H9 (cell line): ENCODE results near the gene ISCU. TPM values are rescaled to one million over a fixed set of nuclear protein-coding genes. Genes with fewer than 3 reads are reported as not detected.

Experiments used
- DNase-seq: peaks from one replicate; pipeline ENCODE4 v3.0.0-alpha.2; 2017
- H2AFZ ChIP-seq: one replicate; pipeline ENCODE4 v1.6.1; 2013; ENCODE audit warnings: mild to moderate bottlenecking, low read length, control low read depth, moderate library complexity
- H2AK5ac ChIP-seq: 2 replicates; pipeline ENCODE4 v1.6.1; 2013; ENCODE audit warnings: low read length, control low read depth, mixed read lengths; ENCODE audit not compliant: insufficient read length
- H2BK120ac ChIP-seq: one replicate; pipeline ENCODE4 v1.6.1; 2013; ENCODE audit warnings: low read depth, mild to moderate bottlenecking, low read length, control low read depth, inconsistent platforms; ENCODE audit not compliant: poor library complexity, severe bottlenecking
- H2BK12ac ChIP-seq: 2 replicates; pipeline ENCODE4 v1.6.1; 2013; ENCODE audit warnings: low read length, control low read depth, mixed read lengths, low read depth; ENCODE audit not compliant: insufficient read length
- H2BK15ac ChIP-seq: 2 replicates; pipeline ENCODE4 v1.6.1; 2013; ENCODE audit warnings: low read depth, low read length, control low read depth
- H2BK20ac ChIP-seq: one replicate; pipeline ENCODE4 v1.6.1; 2013; ENCODE audit warnings: low read depth, mild to moderate bottlenecking, low read length, control low read depth, inconsistent platforms; ENCODE audit not compliant: poor library complexity, severe bottlenecking
- H2BK5ac ChIP-seq: 2 replicates; pipeline ENCODE4 v1.6.1; 2013; ENCODE audit warnings: low read length, control low read depth, mixed read lengths; ENCODE audit not compliant: insufficient read length
- H3K14ac ChIP-seq: 2 replicates; pipeline ENCODE4 v1.6.1; 2013; ENCODE audit warnings: low read length, control low read depth; ENCODE audit not compliant: insufficient read depth
- H3K18ac ChIP-seq: 2 replicates; pipeline ENCODE4 v1.6.1; 2013; ENCODE audit warnings: low read depth, mild to moderate bottlenecking, mixed read lengths, low read length, control low read depth; ENCODE audit not compliant: insufficient read length
- H3K23ac ChIP-seq: 2 replicates; pipeline ENCODE4 v1.6.1; 2013; ENCODE audit warnings: low read length, control low read depth, mixed read lengths, low read depth; ENCODE audit not compliant: insufficient read length
- H3K23me2 ChIP-seq: 2 replicates; pipeline ENCODE4 v1.6.1; 2013; ENCODE audit warnings: low read depth, mild to moderate bottlenecking, mixed read lengths, low read length, control low read depth; ENCODE audit not compliant: insufficient read length, poor library complexity, severe bottlenecking
- H3K27ac ChIP-seq: 2 replicates; pipeline ENCODE4 v1.5.1; 2013; ENCODE audit warnings: low read length, control low read depth, mixed read lengths, low read depth; ENCODE audit not compliant: insufficient read length
- H3K27me3 ChIP-seq: 2 replicates; pipeline ENCODE4 v1.6.1; 2013; ENCODE audit warnings: low read length, control low read depth, inconsistent platforms; ENCODE audit not compliant: insufficient read depth
- H3K4ac ChIP-seq: 2 replicates; pipeline ENCODE4 v1.6.1; 2013; ENCODE audit warnings: low read depth, mild to moderate bottlenecking, control low read depth, inconsistent platforms, low read length, moderate library complexity
- H3K4me1 ChIP-seq: 2 replicates; pipeline ENCODE4 v1.6.1; 2013; ENCODE audit warnings: low read length, control low read depth, inconsistent platforms; ENCODE audit not compliant: insufficient read depth
- H3K4me2 ChIP-seq: 2 replicates; pipeline ENCODE4 v1.6.1; 2013; ENCODE audit warnings: low read length, control low read depth, mixed read lengths; ENCODE audit not compliant: insufficient read length, insufficient read depth
- H3K56ac ChIP-seq: 2 replicates; pipeline ENCODE4 v1.6.1; 2013; ENCODE audit warnings: low read depth, mild to moderate bottlenecking, mixed read lengths, low read length, control low read depth; ENCODE audit not compliant: insufficient read length
- H3K79me1 ChIP-seq: 2 replicates; pipeline ENCODE4 v1.6.1; 2013; ENCODE audit warnings: low read depth, mild to moderate bottlenecking, moderate library complexity, low read length, control low read depth, inconsistent platforms; ENCODE audit not compliant: insufficient read depth, poor library complexity, severe bottlenecking
- H3K79me2 ChIP-seq: 2 replicates; pipeline ENCODE4 v1.6.1; 2013; ENCODE audit warnings: low read length, control low read depth, inconsistent platforms; ENCODE audit not compliant: insufficient read depth
- H3K9ac ChIP-seq: 2 replicates; pipeline ENCODE4 v1.6.1; 2013; ENCODE audit warnings: low read length, control low read depth, mixed read lengths; ENCODE audit not compliant: insufficient read length; ENCODE audit errors: extremely low read depth
- H3K9me3 ChIP-seq: one replicate; pipeline ENCODE4 v1.6.1; 2013; ENCODE audit warnings: low read depth, low read length, inconsistent platforms; ENCODE audit not compliant: control insufficient read depth
- H3T11ph ChIP-seq: one replicate; pipeline ENCODE4 v1.6.1; 2013; ENCODE audit warnings: mild to moderate bottlenecking, low read length, control low read depth, inconsistent platforms
- H4K20me1 ChIP-seq: one replicate; pipeline ENCODE4 v1.6.1; 2013; ENCODE audit not compliant: control insufficient read depth, insufficient read length, insufficient read depth
- H4K5ac ChIP-seq: 2 replicates; pipeline ENCODE4 v1.6.1; 2013; ENCODE audit warnings: low read depth, mild to moderate bottlenecking, mixed read lengths, low read length, control low read depth; ENCODE audit not compliant: insufficient read length
- H4K8ac ChIP-seq: replicated peaks from 2 replicates; pipeline ENCODE4 v1.6.1; 2013; ENCODE audit warnings: low read length, control low read depth, mixed read lengths, low read depth; ENCODE audit not compliant: insufficient read length
- H4K91ac ChIP-seq: 2 replicates; pipeline ENCODE4 v1.6.1; 2013; ENCODE audit warnings: low read depth, mild to moderate bottlenecking, moderate library complexity, mixed read lengths, low read length, control low read depth; ENCODE audit not compliant: insufficient read length
- H3K27ac Mint-ChIP-seq, 3 experiments: 2 replicates in 2 of 3; 3 replicates in 1 of 3; pipeline ENCODE4 v1.8.0; 2020 to 2021; ENCODE audit warnings: mixed read lengths in 3 of 3, mild to moderate bottlenecking in 1 of 3, moderate library complexity in 1 of 3
- H3K27me3 Mint-ChIP-seq: 2 replicates; pipeline ENCODE4 v1.8.0; 2021; ENCODE audit warnings: low read depth, mild to moderate bottlenecking, moderate library complexity, mixed read lengths
- H3K36me3 Mint-ChIP-seq, 3 experiments: 2 replicates in 2 of 3; 3 replicates in 1 of 3; pipeline ENCODE4 v1.8.0; 2020 to 2021; ENCODE audit warnings: low read depth in 3 of 3, mixed read lengths in 3 of 3; ENCODE audit not compliant: insufficient read depth in 1 of 3
- H3K4me1 Mint-ChIP-seq, 2 experiments: 2 replicates each; pipeline ENCODE4 v1.8.0; 2020; ENCODE audit warnings: mixed read lengths in 2 of 2
- H3K4me3 Mint-ChIP-seq, 2 experiments: 2 replicates in 1 of 2; 3 replicates in 1 of 2; pipeline ENCODE4 v1.8.0; 2020 to 2021; ENCODE audit warnings: mild to moderate bottlenecking in 2 of 2, mixed read lengths in 2 of 2, moderate library complexity in 1 of 2
- H3K9me3 Mint-ChIP-seq, 2 experiments: 2 replicates in 1 of 2; 3 replicates in 1 of 2; pipeline ENCODE4 v1.8.0; 2020; ENCODE audit warnings: mild to moderate bottlenecking in 2 of 2, mixed read lengths in 2 of 2, moderate library complexity in 1 of 2
- CTCF ChIP-seq: fragments of 200-600 bp; sonication (generic); conservative IDR thresholded peaks from 3 replicates; pipeline ENCODE4 v1.8.0; 2021; ENCODE audit warnings: antibody characterized with exemption, mild to moderate bottlenecking
- WGBS: extraction: QIAGEN DNeasy Blood & Tissue Kit; methylation state at CpG from one replicate; pipeline ENCODE4 v1.1.7; 2013; ENCODE audit warnings: missing lambda C conversion rate, low lambda C conversion rate, mixed read lengths; ENCODE audit not compliant: insufficient read length; ENCODE audit errors: extremely low coverage; 5-methylcytosine and 5-hydroxymethylcytosine counted together
- total RNA-seq: library from RNA; stranded (reverse); gene quantifications from 2 replicates; pipeline ENCODE4 v1.2.1, GENCODE V29; 2021

The ISCU gene
- total RNA-seq, 1 experiment from 2014 or later: 64.9 TPM

- no peaks in the 10 kb centered on the region for H3K27me3 ChIP-seq
- no peaks in the 10 kb centered on the region for H3K4me1 ChIP-seq
- no CpG with 5 or more reads among the region's 25 CpGs for WGBS
- peaks cover 12 to 30% of the 10 kb centered on the region in 2 experiments for H3K4me1 Mint-ChIP-seq
- no peaks in the 10 kb centered on the region for H3K79me2 ChIP-seq
- no peak for DNase-seq
- H2BK12ac ChIP-seq: no peak overlapping the region
- no peak overlapping the region for H2AFZ ChIP-seq
- H3K9ac ChIP-seq: no peak overlapping the region
- H2BK15ac ChIP-seq: no peak overlapping the region
- H3K56ac ChIP-seq: no peak overlapping the region
- H4K20me1 ChIP-seq: no peaks in the 10 kb centered on the region
- no peak overlapping the region for H3T11ph ChIP-seq
- H2BK20ac ChIP-seq: no peak overlapping the region
- H3K27me3 Mint-ChIP-seq: no peaks in the 10 kb centered on the region
- H2BK120ac ChIP-seq: no peak overlapping the region
- H3K27ac ChIP-seq: no peak overlapping the region
- no peak overlapping the region for H3K23ac ChIP-seq
- H4K91ac ChIP-seq: no peak overlapping the region
- no peak overlapping the region for H2AK5ac ChIP-seq
- H3K9me3 Mint-ChIP-seq: no peaks in the 10 kb centered on the region
- no peaks in the 10 kb centered on the region for H3K36me3 Mint-ChIP-seq
- no peaks in the 10 kb centered on the region for H3K79me1 ChIP-seq
- H3K9me3 ChIP-seq: no peaks in the 10 kb centered on the region
- no peak overlapping the region for H4K8ac ChIP-seq
- H3K27ac Mint-ChIP-seq: no peak overlapping the region
- H3K4ac ChIP-seq: no peak overlapping the region
- H3K4me3 Mint-ChIP-seq: no peak overlapping the region
- no peaks in the 10 kb centered on the region for H3K23me2 ChIP-seq
- no peak for TF ChIP-seq CTCF
- no peak overlapping the region for H3K4me2 ChIP-seq
- no peak overlapping the region for H3K14ac ChIP-seq
- H4K5ac ChIP-seq: no peak overlapping the region
- H3K18ac ChIP-seq: no peak overlapping the region
- no peak overlapping the region for H2BK5ac ChIP-seq
Observed at GRCh38 chr12:108592033-108592909, 29.9 kb downstream of the ISCU start.
